Activated naive CD4-positive, alpha-beta T cell treated with anti-CD3 and anti-CD28 coated beads for 36 hours (primary cell): ENCODE data around the gene SAGE1. TPM values are rescaled to one million over a fixed set of nuclear protein-coding genes. Genes with fewer than 3 reads are reported as not detected.
"Not testable (repeated sequence)": the region's sequence is repeated elsewhere in the genome, so short reads cannot be mapped to it uniquely, and the experiment has no call there.

Source experiments
- CTCF ChIA-PET: fragments of 350-600 bp; sonication (Branson Sonifier 250); formaldehyde crosslinking; loops from one replicate; lab custom pipeline; 2021; ENCODE audit warnings: antibody characterized with exemption; lab: Charles Lee
- DNase-seq: peaks from one replicate; pipeline ENCODE4 v3.0.0-alpha.2; 2020
- H3K27ac Mint-ChIP-seq: one replicate; pipeline ENCODE4 v1.8.0; 2021; ENCODE audit warnings: mild to moderate bottlenecking, mixed read lengths
- H3K27me3 Mint-ChIP-seq: one replicate; pipeline ENCODE4 v1.8.0; 2021; ENCODE audit warnings: low read depth, mixed read lengths
- H3K36me3 Mint-ChIP-seq: one replicate; pipeline ENCODE4 v1.8.0; 2021; ENCODE audit warnings: low read depth, mixed read lengths
- H3K4me1 Mint-ChIP-seq: one replicate; pipeline ENCODE4 v1.8.0; 2021; ENCODE audit warnings: low read depth, mixed read lengths
- H3K4me3 Mint-ChIP-seq: one replicate; pipeline ENCODE4 v1.8.0; 2021; ENCODE audit warnings: mild to moderate bottlenecking, moderate library complexity, mixed read lengths
- H3K9me3 Mint-ChIP-seq: one replicate; pipeline ENCODE4 v1.8.0; 2021; ENCODE audit warnings: mixed read lengths
- intact Hi-C: fragments of 100-400 bp; cut with micrococcal nuclease; formaldehyde crosslinking; loops from one replicate; pipeline ENCODE4 v1.15.1; 2023
- total RNA-seq, 2 experiments: library from RNA; stranded (reverse); gene quantifications; one replicate each; pipeline ENCODE4 v1.2.3, GENCODE V29; 2021

The SAGE1 gene
- total RNA-seq, result not detected

- CTCF ChIA-PET, result no interaction called here
- H3K9me3 Mint-ChIP-seq, result no peaks in the 10 kb centered on the region
- no peaks in the 10 kb centered on the region for H3K4me1 Mint-ChIP-seq
- DNase-seq, result no peak
- no peaks in the 10 kb centered on the region for H3K27me3 Mint-ChIP-seq
- no peaks in the 10 kb centered on the region for H3K36me3 Mint-ChIP-seq
- no peak within 1 kb of the TSS for H3K4me3 Mint-ChIP-seq
- intact Hi-C loops, result no loop called here
- no peak within 1 kb of the TSS for H3K27ac Mint-ChIP-seq
Observed at GRCh38 chrX:135893294-135893817, at the start of gene SAGE1, which contains the start of gene CT45A10. TSS of gene SAGE1 (plus strand) at chrX:135893716. CDS start at chrX:135896243, 2,527 bp downstream. TSS of gene CT45A10 (minus strand) at chrX:135893444. CDS start at chrX:135885344, 8,100 bp downstream.

GRCh38 chrX:135854438-135854837 lies 39.1 kb upstream of the SAGE1 start, which contains the start of gene CT45A8:
TSS of gene CT45A8 (minus strand) at chrX:135854538. CDS start at chrX:135850783, 3,755 bp downstream.
- H3K9me3 Mint-ChIP-seq, H3K27me3 Mint-ChIP-seq, H3K4me1 Mint-ChIP-seq, H3K27ac Mint-ChIP-seq, CTCF ChIA-PET, intact Hi-C loops, H3K4me3 Mint-ChIP-seq, DNase-seq, H3K36me3 Mint-ChIP-seq: not testable (repeated sequence)

GRCh38 chrX:135871712-135872111 lies 21.8 kb upstream of the SAGE1 start, which contains the start of gene CT45A9:
TSS of gene CT45A9 (minus strand) at chrX:135871812. CDS start at chrX:135868061, 3,751 bp downstream.
- intact Hi-C loops, H3K9me3 Mint-ChIP-seq, DNase-seq, H3K27ac Mint-ChIP-seq, H3K4me3 Mint-ChIP-seq, H3K36me3 Mint-ChIP-seq, CTCF ChIA-PET, H3K27me3 Mint-ChIP-seq, H3K4me1 Mint-ChIP-seq: not testable (repeated sequence)

GRCh38 chrX:135882741-135883140 lies 10.8 kb upstream of the SAGE1 start:
- H3K36me3 Mint-ChIP-seq, H3K27me3 Mint-ChIP-seq, H3K9me3 Mint-ChIP-seq, H3K4me1 Mint-ChIP-seq, H3K4me3 Mint-ChIP-seq, intact Hi-C loops, DNase-seq, H3K27ac Mint-ChIP-seq, CTCF ChIA-PET: not testable (repeated sequence)

GRCh38 chrX:135888230-135888629 lies 5.3 kb upstream of the SAGE1 start:
- H3K27ac Mint-ChIP-seq, intact Hi-C loops, H3K4me1 Mint-ChIP-seq, DNase-seq, H3K4me3 Mint-ChIP-seq, H3K27me3 Mint-ChIP-seq, H3K9me3 Mint-ChIP-seq, CTCF ChIA-PET, H3K36me3 Mint-ChIP-seq: not testable (repeated sequence)

DNA sequence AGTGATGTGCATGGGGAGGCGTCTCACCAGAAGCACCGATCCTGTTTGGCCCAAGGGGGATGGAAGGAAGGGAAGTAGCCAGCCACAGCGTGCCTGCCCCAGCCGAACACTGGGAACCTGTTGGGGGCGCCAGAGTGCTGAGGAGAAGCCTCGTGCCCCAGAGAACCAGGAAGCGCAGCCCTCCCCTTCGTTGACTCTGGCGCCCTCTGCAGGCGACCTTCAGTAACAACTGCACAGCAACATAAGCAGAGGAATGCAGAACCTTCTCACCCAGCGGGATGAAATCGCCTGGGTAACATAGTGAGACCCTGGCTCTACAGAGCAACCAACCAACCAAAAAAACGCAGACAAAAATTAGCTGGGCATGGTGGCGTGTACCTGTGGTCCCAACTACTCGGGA lies 4.5 kb upstream of the SAGE1 start:
- DNase-seq, result peak; percentile 56
- H3K36me3 Mint-ChIP-seq, CTCF ChIA-PET, H3K27ac Mint-ChIP-seq, H3K9me3 Mint-ChIP-seq, H3K4me3 Mint-ChIP-seq, H3K4me1 Mint-ChIP-seq, intact Hi-C loops, H3K27me3 Mint-ChIP-seq: not testable (repeated sequence)

GRCh38 chrX:135890087-135890585 lies 3.4 kb upstream of the SAGE1 start:
- CTCF ChIA-PET, result no interaction called here
- no peak overlapping the region for H3K27ac Mint-ChIP-seq
- H3K4me1 Mint-ChIP-seq, result no peaks in the 10 kb centered on the region
- no peak overlapping the region for H3K4me3 Mint-ChIP-seq
- intact Hi-C loops, result no loop called here
- no peaks in the 10 kb centered on the region for H3K9me3 Mint-ChIP-seq
- no peaks in the 10 kb centered on the region for H3K36me3 Mint-ChIP-seq
- no peaks in the 10 kb centered on the region for H3K27me3 Mint-ChIP-seq
- no peak for DNase-seq

DNA sequence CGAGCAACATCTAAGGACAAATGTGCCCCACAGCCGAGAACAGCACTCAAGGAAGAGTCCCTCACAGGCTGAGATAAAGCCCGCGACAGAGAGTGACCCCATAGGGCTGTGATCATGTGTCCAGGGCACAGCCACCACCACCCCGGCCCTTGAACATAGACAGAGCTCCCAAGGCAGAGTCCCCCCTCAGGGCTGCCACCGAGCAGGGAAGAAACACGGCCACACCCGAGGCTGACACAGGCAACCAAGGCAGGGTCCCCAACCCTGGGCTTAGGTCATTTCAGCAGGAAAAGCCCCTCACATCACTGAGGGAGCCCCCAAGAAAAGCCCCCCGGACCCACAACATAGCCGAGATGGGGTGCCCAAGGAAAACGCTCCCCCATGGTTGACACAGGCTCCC lies 735 bp upstream of the SAGE1 start:
- Mint-ChIP-seq H3K27ac (no peak overlapping the region), H3K4me1 (no peaks in the 10 kb centered on the region)
- intact Hi-C loops, result no loop called here

GRCh38 chrX:135910251-135910650 lies 16.7 kb downstream of the SAGE1 start:
- no peak overlapping the region for H3K4me3 Mint-ChIP-seq
- CTCF ChIA-PET, result no interaction called here
- DNase-seq, result no peak
- intact Hi-C loops, result no loop called here
- no peak overlapping the region for H3K27ac Mint-ChIP-seq
- no peaks in the 10 kb centered on the region for H3K36me3 Mint-ChIP-seq
- H3K27me3 Mint-ChIP-seq, result peaks cover 6% of the 10 kb centered on the region
- no peaks in the 10 kb centered on the region for H3K4me1 Mint-ChIP-seq
- no peaks in the 10 kb centered on the region for H3K9me3 Mint-ChIP-seq

More for the DNA sequence above, 735 bp upstream of the SAGE1 start:
- H3K36me3 Mint-ChIP-seq, result no peaks in the 10 kb centered on the region
- CTCF ChIA-PET, result no interaction called here
- no peaks in the 10 kb centered on the region for H3K9me3 Mint-ChIP-seq
- no peak for DNase-seq
- H3K4me3 Mint-ChIP-seq, result no peak overlapping the region
- H3K27me3 Mint-ChIP-seq, result no peaks in the 10 kb centered on the region

GRCh38 chrX:135914404-135914803 lies 20.9 kb downstream of the SAGE1 start:
- Mint-ChIP-seq H3K27me3 (no peaks in the 10 kb centered on the region), H3K36me3 (no peaks in the 10 kb centered on the region)
- intact Hi-C loops, result no loop called here

GRCh38 chrX:135920516-135920915 lies 27.0 kb downstream of the SAGE1 start:
- DNase-seq, H3K4me1 Mint-ChIP-seq, CTCF ChIA-PET, H3K27me3 Mint-ChIP-seq, H3K9me3 Mint-ChIP-seq, H3K4me3 Mint-ChIP-seq, H3K36me3 Mint-ChIP-seq, H3K27ac Mint-ChIP-seq: not testable (repeated sequence)
- intact Hi-C loops, result loop anchor here (10.0 kb wide), 1 partner anchor 244 kb away; no protein-coding TSS in a partner anchor

More at GRCh38 chrX:135914404-135914803, 20.9 kb downstream of the SAGE1 start:
- no peak for DNase-seq
- H3K4me3 Mint-ChIP-seq, result no peak overlapping the region
- H3K9me3 Mint-ChIP-seq, result no peaks in the 10 kb centered on the region
- no peak overlapping the region for H3K27ac Mint-ChIP-seq
- no peaks in the 10 kb centered on the region for H3K4me1 Mint-ChIP-seq
- CTCF ChIA-PET, result no interaction called here

GRCh38 chrX:135923353-135923752 lies 29.8 kb downstream of the SAGE1 start:
- no peaks in the 10 kb centered on the region for H3K4me1 Mint-ChIP-seq

GRCh38 chrX:135927897-135928296 lies 34.4 kb downstream of the SAGE1 start:
- no peak for DNase-seq
- H3K27ac Mint-ChIP-seq, result no peak overlapping the region
- CTCF ChIA-PET, result no interaction called here
- no peak overlapping the region for H3K4me3 Mint-ChIP-seq
- intact Hi-C loops, result loop anchor here (10.0 kb wide), 1 partner anchor 237 kb away; no protein-coding TSS in a partner anchor
- no peaks in the 10 kb centered on the region for H3K36me3 Mint-ChIP-seq
- H3K9me3 Mint-ChIP-seq, result no peaks in the 10 kb centered on the region
- H3K27me3 Mint-ChIP-seq, result no peaks in the 10 kb centered on the region
- H3K4me1 Mint-ChIP-seq, result no peaks in the 10 kb centered on the region

More at GRCh38 chrX:135923353-135923752, 29.8 kb downstream of the SAGE1 start:
- Mint-ChIP-seq H3K27ac (no peak overlapping the region), H3K4me3 (no peak overlapping the region), H3K9me3 (no peaks in the 10 kb centered on the region), H3K36me3 (no peaks in the 10 kb centered on the region), H3K27me3 (no peaks in the 10 kb centered on the region)
- intact Hi-C loops, result loop anchor here (10.0 kb wide), 1 partner anchor 241 kb away; no protein-coding TSS in a partner anchor
- CTCF ChIA-PET, result interaction anchor here (0.8 kb wide), 1 partner anchor 255 kb away, joined by 3 read pairs; no protein-coding TSS in a partner anchor
- DNase-seq, result peak; percentile 8
